ENCODE measurements around the gene FSIP1. TPM values are rescaled to one million over a fixed set of nuclear protein-coding genes. Genes with fewer than 3 reads are reported as not detected.

FSIP1 gene
- total and polyA plus RNA-seq, 8 donors = 0.11 to 0.64 (median 0.38) TPM

DNA sequence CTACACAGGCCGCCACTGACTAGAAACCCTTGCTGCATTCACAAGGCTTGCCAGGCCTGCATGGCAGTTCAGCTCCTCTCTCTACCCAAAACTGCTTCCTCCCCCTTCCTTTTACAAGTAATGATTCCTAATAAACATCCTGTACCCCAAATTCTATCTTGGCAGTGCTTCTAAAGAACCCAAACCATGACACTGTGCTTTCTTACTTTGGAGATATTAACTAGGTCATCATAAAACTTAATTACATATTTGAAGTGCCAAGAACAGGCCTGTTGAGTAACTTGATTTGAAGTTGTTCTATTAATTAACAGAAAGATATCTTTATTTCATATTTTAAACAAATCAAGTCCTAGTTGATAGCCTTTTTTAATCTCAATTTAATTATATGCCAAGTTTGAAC, 113.4 kb downstream of the FSIP1 start:
- Histone ChIP-seq H3K9me3 (no peaks in the 10 kb centered on the region), H3K4me3 (no peak overlapping the region), H3K4me1 (no peaks in the 10 kb centered on the region), H3K27ac (no peak overlapping the region), H3K36me3 (no peaks in the 10 kb centered on the region), H3K27me3 (peaks cover 0 to 10% (median 0%) of the 10 kb centered on the region in 4 donors)
- DNase-seq (no peak), FAIRE-seq (peak; percentile 26), ATAC-seq (no peak)
- WGBS, 2 donors = 0% methylated on average over 1 of the region's 1 CpG
- no peak for TF ChIP-seq CTCF (IDR thresholded peaks at IDR 0.05)
- intact Hi-C loops (cut with DNase I) = no loop called here

DNA sequence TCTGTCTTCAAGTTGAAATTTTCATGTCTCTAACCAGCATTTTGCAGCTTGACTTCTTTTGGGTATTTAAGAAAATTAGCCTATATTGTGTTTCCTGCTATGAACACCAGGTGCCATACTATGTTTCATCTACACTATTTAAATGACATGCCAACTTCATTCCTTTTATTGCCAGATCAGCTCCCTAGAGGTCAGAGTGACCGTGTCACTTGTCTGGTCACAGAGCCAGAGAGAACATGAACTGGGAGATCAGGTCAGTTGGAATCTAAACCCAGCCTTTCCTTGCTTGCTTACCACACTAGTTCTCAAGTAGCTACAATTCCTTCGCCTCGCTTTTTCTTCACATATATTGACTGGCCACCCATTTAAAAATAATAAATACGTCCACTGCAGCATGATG, 114.2 kb downstream of the FSIP1 start:
- Histone ChIP-seq H3K4me1 (no peaks in the 10 kb centered on the region), H3K36me3 (no peaks in the 10 kb centered on the region), H3K27ac (no peak overlapping the region), H3K27me3 (peaks cover 0 to 10% (median 0%) of the 10 kb centered on the region in 4 donors), H3K9me3 (no peaks in the 10 kb centered on the region), H3K4me3 (no peak overlapping the region)
- intact Hi-C loops (cut with DNase I) = no loop called here
- ATAC-seq = no peak
- no peak for TF ChIP-seq CTCF (IDR thresholded peaks at IDR 0.05)
- no peak for FAIRE-seq
- 92 to 96% methylated on average over 4 of the region's 4 CpGs for whole genome bisulfite sequencing, 2 donors
- no peak for DNase-seq

DNA sequence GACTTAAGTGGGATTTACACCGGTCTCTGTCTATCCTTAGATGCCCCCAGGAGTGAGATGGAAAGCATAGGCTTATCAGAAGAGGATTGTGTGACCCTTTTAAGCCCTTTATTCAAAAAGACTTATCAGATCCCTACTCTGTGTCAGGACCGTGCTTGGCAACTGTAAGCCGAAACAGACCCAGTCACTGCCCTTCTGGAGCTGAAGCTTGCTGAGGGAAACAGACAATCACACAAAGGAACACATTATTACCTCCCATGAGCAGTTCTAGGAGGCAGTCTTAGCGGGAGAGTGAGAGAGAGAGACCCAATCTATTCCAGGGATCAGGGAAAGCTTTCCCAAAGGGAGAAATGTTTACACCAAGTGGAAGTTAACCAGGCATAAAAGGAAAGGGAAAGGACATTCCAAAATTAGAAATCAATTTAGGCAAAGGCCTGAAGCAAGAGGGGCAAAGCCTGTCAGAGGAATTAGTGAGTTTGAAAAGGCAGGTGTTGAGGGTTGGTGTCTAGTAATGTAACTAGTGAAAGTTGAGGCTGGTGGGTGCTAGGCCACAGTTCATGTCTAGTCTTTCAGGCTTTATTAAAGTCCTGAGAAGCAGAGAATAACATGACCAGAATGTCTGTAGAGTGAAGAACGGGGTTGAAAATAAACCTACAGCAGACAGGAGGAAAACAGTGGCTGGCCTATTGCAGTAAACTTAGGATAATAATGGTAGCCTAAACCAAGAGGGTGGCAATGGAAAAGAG, 115.1 kb downstream of the FSIP1 start:
- no peak for FAIRE-seq
- intact Hi-C loops (cut with DNase I) = no loop called here
- no peak for DNase-seq
- H3K4me1 ChIP-seq = no peaks in the 10 kb centered on the region
- 87 to 96% methylated on average over 5 of the region's 5 CpGs for WGBS, 2 donors
- H3K27ac ChIP-seq = no peak overlapping the region
- H3K27me3 ChIP-seq = peaks cover 0 to 10% (median 0%) of the 10 kb centered on the region in 4 donors
- no peaks in the 10 kb centered on the region for H3K9me3 ChIP-seq
- H3K36me3 ChIP-seq = no peaks in the 10 kb centered on the region
- ATAC-seq = no peak
- no peak for TF ChIP-seq CTCF (IDR thresholded peaks at IDR 0.05)
- H3K4me3 ChIP-seq = no peak overlapping the region

DNA sequence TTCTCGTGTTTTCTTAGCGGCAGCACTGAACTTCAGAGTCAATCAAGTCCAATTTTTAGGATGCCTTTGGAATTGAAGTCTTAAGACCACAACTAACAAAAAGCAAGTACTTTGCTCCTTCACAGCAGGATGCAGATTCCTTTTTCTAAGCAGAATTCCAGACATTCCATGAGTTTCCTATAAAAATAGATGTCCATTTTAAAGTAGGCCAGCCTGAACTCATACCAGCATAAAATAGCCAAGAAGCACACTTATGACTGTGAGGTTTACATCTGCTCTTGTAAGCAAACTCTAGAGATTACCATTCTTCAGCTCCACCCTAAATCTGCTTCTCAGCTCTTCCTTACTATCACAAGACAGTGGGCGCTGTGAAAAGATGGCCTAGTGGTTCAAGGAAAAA, 116.0 kb downstream of the FSIP1 start:
- Histone ChIP-seq H3K27me3 (peaks cover 0 to 10% (median 0%) of the 10 kb centered on the region in 4 donors), H3K36me3 (no peaks in the 10 kb centered on the region), H3K27ac (no peak overlapping the region), H3K4me3 (no peak overlapping the region), H3K4me1 (no peaks in the 10 kb centered on the region), H3K9me3 (no peaks in the 10 kb centered on the region)
- 94 to 97% methylated on average over 3 of the region's 3 CpGs for WGBS, 2 donors
- no peak for TF ChIP-seq CTCF (IDR thresholded peaks at IDR 0.05)
- no peak for DNase-seq
- FAIRE-seq = no peak
- no peak for ATAC-seq
- intact Hi-C loops (cut with DNase I) = no loop called here

DNA sequence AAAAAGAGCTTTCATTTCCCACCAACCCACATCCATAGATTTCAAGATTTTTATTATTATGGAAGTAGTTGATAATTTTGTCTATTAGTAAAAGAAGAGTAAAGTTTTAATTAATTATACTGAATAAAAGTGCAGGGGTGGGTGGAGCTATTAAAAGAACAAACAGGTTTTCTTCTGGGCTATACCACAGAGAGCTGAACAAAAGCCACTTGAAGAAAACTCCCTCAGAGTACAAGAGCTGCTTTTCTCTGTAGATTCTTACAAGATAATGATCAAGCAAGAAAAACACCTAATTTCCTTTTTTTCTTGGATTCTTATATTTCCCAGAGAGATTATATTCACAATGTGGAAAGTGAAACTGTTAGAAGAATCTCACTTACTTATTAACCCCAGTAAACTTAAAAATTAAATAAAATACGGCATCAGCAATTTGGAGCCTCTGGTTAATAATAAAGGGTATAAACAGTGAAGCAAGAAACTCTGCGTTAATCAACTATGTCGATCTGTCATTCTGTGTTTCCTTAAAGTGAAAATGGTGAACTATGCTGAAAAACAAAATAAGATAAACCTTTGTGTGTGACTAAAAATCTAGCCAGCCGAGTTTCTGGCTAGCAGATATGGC, 116.9 kb downstream of the FSIP1 start:
- ATAC-seq (peak in 2 of 4 donors; percentile 28 to 34), DNase-seq (no peak), FAIRE-seq (no peak)
- Histone ChIP-seq H3K27me3 (peaks cover 0 to 5% (median 0%) of the 10 kb centered on the region in 4 donors), H3K36me3 (no peaks in the 10 kb centered on the region), H3K27ac (peak overlapping the region in 1 of 4 donors; percentile 34), H3K4me3 (no peak overlapping the region), H3K9me3 (no peaks in the 10 kb centered on the region), H3K4me1 (no peaks in the 10 kb centered on the region)
- intact Hi-C loops (cut with DNase I) = no loop called here
- no peak for TF ChIP-seq CTCF (IDR thresholded peaks at IDR 0.05)
- 39% methylated on average over 4 of the region's 4 CpGs for WGBS, 2 donors
